ENCODE results near the gene DCX.

GRCh38 chrX:111265486-111265885, 146.5 kb downstream of the DCX start:
- TF ChIP-seq CTCF (IDR thresholded peaks at IDR 0.05 in 2 of 3, conservative IDR thresholded peaks at IDR 0.05 in 1 of 3; ENCODE audit: borderline replicate concordance in 1 of 3, insufficient read depth in 1 of 3, low read depth in 2 of 3, low read length in 2 of 3) (no peak), TCF7L2 (IDR thresholded peaks at IDR 0.05; ENCODE audit: borderline replicate concordance, extremely low read depth, insufficient read depth, insufficient read length) (no peak), EZH2phosphoT487 (IDR thresholded peaks at IDR 0.05; ENCODE audit: borderline replicate concordance) (no peak), POLR2A (IDR thresholded peaks at IDR 0.05; ENCODE audit: borderline replicate concordance, extremely low read depth, insufficient read depth, insufficient read length) (no peak), POLR2AphosphoS5 (IDR thresholded peaks at IDR 0.05; ENCODE audit: low read depth, low read length) (no peak), EZH2 (IDR thresholded peaks at IDR 0.05) (no peak)

Data from HCT116 (cell line).